CD4-positive, alpha-beta T cell treated with Interleukin-17A for 4 hours (primary cell): ENCODE data around the gene MRC1.
A peak's percentile ranks its signal among the peaks of the same experiment; 100 is the strongest.

Experiments used
- DNase-seq: peaks from one replicate; pipeline ENCODE4 v3.0.0-alpha.2; 2020; ENCODE audit warnings: mixed read lengths

Gene MRC1

DNA sequence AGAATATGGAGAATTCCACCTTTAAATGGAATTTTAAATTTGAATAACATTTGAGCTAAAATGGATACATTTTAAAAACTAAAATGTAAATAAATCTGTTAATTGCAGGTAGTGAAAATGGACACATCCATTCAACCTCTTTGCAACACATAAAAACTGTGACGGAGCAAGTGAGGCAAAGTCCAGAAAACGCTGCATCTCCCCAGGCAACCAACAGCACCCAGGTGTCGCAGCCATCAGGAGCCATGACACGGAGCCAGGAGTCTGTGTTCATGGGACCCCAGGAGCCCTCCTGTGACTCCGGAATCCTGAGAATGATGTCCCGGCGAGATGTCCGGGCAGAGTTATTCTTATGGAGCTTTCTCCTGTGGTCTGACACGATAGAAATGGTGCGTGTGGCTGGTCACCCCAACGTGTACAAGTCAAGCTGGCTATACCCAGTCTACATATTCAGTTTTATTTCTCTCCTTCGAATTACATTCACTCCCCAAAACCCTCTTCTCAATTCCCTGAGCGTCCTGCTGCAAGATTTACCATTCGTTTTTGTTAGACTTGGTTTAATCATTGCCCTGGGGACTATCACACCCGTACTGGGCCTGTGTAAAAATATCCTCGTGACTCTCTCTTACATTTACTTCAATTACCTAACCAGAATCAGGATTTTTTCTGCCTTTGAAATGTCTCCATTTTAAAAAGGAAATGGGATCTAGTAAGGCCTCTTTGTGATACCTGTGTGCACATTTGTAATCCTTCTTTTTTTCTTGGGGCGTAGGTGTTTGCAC lies 13.1 kb upstream of the MRC1 start:
- DNase-seq = no peak

DNA sequence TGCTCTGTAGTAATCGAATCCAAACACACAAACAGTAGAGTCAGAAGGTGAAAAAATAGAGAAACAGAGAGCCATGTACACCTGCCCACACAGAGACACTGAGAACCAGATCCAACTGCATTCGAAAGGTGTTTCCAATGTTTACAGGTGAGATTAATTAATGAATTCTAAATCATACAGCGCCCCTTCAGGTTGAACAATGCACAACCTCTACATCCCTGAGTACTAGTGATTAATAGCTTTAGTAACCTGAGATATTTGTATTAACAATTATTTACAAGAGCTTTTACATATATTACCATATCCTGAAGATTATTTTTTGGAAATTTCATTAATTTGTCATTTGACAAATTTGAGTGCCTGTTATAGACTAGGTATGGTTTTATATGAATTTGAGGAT lies 7.6 kb upstream of the MRC1 start:
- DNase-seq = no peak

DNA sequence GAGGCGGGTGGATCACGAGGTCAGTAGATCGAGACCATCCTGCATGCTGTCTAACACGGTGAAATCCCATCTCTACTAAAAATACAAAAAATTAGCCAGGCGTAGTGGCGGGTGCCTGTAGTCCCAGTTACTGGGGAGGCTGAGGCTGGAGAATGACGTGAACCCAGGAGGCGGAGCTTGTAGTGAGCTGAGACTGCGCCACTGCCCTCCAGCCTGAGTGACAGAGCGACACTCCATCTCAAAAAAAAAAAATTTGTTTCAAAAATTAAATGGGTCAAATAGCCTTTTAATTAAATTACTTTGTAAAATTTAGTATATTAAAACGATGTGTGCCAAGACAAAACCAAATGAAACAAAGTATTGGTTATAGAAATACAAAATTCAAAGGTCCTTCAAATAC lies 6.8 kb upstream of the MRC1 start:
- no peak for DNase-seq

DNA sequence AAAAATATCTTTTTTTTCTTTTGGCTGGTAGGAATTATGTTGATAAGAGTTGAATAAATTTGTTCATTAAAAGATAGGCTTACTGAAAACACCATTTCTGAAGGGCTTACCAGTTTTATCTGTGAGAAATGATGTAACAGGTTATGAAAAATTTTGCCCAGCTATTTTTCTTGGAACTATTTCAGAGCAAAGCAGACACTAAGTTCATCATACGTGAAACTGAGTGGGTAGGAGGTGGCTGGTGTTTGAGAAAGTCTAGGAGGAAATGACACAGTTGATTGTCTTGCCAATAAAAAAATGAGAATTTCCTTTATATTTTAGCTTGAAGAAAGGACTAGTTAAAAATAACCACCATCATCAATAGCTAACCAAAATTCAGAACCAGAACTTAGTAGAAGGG lies 6.2 kb upstream of the MRC1 start:
- no peak for DNase-seq

DNA sequence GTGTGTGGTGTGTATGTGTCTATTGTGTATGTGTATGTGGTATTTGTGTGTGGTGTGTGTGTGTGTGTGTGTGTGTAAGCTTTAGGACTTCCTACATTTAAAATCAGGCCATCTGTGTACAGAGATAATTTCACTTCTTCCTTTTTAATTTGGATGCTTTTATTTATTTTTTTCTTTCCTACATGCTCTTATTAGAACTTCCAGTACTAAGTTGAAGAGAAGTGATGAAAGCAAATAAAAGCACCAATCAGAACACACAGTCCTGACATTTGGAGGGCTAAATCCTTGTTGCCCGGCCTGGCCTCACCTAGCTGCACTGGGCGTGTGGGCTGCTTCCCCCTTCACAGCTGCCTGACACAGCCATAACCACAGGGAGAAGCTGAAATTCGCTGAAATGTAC lies 3.8 kb upstream of the MRC1 start:
- no peak for DNase-seq

DNA sequence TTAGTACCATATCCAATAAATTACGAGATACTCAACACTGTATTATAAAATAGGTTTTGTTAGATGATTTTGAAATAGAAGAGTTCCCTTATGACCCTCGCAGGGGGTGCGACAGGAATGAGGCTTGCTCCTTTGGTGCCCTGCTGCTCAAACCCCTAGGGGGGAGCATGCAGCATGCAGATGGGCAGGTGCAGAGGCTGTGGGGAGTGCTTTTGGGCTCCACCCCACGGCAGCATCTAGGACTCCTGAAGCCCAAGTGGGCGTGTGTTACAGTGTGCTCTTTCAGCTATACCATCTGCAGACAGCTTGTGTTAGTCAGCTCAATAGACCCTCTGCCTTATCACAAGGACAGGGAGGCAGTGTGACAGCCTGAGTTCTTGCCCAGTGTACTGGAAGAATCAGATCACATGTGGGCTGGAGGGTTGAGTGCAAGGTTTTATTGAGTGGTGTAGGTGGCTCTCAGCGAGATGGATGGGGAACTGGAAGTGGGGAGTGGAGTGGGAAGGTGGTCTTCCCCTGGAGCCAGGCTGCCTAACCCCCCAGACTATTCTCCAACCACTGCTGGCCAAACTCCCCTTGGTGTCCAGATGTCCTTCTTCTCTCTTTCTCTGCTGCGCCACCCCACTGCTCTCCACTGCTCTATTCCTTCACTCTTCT lies 3.1 kb upstream of the MRC1 start:
- DNase-seq = peak; percentile 17

DNA sequence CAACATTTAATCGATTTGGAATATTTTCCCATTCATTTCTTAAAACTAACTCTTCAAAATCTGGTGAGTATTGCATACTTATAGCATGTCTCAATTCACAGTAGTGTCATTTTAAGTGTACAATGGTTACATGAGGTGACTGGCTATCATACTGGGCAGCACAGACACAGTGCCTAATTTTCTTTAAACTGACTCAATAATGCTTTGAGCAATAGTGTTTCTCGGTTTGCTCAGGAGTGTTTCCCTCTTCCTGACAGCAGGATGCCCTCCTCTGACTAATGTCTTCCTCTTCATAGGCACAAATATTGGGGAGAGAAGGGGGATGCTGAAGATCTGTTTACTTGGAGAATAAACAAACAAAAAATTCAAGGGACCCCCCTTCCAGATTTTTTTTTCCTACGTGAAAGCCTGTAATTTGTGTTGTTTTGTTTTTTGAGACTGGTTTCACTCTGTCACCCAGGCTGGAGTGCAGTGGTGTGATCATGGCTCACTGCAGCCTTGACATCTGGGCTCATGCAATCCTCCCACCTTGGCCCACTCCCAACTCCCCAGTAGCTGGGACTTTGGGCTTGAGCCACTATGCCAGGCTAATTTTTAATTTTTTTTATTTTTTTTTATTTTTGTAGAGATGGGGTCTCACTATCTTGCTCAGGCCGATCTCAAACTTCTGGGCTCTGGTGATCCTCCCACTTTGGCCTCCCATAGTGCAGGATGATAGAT lies 2.2 kb downstream of the MRC1 start:
- DNase-seq = no peak

DNA sequence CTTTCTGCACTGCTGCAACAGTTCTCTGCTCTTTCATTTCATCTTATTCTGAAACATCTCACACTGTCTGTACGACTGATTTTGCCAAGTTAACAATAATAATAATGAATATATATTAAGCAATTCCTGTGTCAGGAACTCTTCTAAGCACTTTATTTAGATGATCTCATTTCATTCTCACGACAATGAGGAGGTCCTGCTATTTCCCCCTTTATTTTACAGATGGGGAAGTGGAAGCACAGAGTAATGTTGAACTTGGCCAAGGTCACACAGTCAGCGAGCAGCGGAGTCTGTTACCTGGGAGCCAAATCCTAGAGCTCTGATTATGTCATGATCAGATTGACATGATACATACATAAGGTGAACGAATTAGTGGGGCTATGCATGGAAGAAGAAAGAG lies 5.8 kb downstream of the MRC1 start:
- no peak for DNase-seq

DNA sequence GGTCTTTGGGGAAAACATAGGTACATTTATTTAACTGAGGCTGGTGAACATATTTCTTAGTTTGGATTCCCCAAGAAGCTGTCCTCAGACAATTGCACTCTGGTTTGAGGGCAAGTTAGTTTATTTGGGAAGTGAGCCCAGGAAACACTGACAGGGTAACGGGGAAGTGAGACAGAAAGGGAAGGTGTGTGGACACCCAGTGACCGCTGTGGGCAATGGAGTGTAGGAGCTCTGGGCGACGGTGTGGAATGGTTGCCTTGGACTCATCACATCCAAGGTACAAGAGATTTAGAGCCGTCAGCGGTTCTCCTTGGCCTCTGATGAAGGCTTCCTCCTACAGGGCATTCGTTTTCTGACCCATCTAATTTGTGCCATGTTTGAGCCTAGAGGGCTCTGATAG lies 7.1 kb downstream of the MRC1 start:
- no peak for DNase-seq

DNA sequence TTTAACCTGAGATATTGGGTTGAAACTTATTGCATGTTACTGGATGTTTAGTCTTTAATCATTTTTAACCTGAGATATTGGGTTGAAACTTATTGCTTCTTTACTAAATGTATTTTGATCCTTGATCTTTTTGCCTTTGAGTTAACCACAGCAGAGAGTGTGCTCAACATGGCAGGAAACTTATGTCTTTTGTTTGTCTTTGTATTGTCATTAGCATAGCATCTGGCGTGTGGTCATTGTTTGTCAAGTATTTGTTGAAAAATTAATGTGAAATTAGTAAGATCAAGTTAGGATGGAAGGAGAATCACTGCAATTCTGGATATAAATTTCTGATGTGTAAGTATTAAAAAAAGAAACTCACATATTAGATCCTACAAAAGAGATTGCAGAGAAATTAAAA lies 8.2 kb downstream of the MRC1 start:
- DNase-seq = no peak

DNA sequence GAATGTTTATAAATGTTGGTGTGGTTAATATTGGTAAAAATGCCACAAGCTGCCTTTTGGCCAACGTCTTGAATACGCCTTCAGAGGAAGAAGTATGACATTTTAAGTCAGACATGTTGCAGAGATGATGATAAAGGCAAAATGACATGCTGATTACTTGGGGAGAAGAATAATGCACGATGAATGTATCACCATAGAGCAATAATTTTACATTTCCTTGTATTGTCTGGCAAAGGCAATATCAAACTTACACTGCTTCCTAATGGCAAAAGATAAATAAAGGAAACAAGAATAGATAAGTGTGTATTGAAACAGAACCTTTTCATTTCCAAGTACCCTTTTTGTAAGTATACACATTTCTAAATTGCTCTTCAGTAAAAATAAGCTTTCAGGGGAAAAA lies 8.6 kb downstream of the MRC1 start:
- DNase-seq = no peak

DNA sequence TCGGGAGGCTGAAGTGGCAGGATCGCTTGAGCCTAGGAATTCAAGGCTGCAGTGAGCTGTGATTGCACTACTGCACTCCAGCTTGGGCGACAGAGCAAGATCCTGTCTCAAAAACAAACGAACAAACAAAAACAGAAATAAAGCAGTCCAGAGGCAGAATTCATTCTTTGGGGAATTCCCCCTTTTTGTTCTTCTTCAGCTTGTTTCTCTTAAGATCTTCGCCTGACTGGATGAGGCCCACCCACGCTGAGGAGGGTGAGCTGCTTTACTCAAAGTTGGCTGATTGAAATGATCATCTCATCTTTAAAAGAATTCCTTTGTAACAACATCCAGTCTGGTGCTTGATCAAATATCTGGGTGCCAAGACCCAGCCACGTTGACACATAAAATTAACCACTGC lies 10.7 kb downstream of the MRC1 start:
- DNase-seq = no peak

DNA sequence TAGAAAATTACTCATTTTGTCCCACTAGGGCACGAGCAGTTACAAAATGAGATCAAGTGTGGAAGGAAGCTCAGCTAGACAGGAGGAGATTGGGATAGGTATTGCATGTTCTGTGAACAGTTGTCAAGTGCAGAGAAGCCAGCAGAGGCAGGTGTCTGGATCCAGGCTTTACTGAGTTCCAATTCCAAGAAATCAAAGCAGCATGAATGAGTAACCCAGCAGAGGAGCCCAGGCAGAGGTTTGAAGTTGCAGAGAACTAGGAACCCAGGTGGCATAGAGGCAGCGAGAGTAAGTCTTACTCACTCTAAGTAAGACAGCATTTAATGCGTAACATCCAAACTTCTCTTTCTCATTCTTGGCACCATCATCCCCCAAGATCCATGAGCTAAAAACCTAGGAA lies 11.8 kb downstream of the MRC1 start:
- no peak for DNase-seq

DNA sequence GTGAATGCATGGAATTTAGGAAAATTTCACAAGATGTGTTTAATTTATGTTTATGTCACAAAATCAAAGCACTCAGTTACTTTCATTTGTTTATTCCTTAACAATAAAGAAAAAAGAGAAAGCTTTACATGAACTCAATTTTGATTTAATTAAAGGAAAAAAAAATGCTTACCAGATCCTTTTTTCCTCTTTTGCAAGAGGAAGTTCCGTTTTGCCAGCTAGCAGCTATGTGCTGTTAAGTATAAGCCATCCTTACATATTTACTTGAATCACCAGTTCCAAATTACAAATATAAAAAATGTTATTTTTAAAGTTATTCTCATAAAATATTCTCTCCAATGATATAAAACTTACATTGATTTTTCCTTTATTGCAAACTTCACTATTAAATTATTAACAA lies 12.7 kb downstream of the MRC1 start:
- DNase-seq = no peak

DNA sequence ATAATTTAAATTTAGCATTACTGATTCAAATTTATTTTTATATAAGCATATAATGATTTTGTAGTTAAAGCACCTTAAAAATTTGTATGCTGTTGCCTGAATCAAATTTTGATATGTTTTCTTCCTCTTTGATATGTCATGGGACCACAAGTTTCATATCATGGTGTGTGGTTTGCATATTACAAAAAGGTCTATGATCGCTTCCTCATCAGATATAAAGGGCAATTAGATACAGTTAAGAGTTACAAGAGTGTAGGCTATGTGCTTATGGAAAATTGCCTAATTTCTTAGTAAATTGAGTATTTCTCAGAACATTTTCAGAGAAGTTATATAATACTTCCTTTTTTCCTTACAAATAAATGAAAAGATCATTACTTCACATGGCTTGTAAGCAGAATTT lies 22.2 kb downstream of the MRC1 start:
- no peak for DNase-seq

DNA sequence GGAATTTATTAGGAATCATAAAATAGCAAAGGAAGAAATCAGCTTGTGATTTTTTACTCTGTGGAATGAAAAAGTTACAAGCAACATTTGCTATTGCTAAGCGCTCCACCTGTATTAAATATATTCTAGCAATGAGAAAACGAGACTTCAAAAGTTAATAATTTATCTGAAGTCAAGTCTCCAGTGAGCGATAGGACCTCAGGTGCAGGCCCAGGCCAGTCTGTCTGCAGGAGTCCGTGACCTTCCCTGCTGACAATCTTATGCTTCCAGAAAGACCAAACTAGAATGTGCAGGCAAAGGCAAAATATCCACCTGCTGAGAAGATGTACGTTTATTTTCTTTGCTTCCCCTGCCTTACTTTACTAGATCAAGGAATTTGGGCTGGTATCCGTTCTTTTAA lies 22.7 kb downstream of the MRC1 start:
- DNase-seq = no peak

DNA sequence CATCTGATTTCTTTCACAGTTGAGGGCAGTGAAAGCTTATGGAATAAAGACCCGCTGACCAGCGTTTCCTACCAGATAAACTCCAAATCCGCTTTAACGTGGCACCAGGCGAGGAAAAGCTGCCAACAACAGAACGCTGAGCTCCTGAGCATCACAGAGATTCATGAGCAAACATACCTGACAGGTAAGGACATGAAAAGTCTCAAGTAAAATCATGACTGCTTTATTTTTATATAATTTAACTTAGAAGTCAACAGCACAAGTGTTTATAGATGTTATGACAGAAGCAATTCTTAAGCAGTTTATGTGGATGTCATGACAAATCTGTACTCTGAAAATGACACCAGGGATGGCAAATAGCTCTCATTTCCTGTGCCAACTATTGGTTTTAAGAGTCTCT lies 24.5 kb downstream of the MRC1 start:
- no peak for DNase-seq

DNA sequence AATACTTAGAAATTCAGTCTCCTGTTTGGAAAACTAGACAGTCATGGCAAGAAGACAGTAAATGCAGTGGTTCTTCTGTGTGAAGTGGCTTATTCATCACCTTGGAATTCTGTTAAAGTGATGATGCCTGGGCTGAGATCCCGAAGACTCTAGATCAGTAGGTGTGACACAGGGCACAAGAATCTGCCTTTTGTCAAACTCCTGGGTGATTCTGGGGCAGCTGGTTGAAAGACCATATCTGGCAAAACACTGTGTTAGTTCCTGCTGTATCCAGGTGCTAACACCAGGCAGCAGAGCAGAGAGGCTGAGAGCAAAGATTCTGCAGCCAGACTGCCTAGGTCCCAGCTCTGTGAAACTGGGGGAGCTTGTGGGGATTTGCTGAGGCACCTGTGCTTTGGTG lies 26.5 kb downstream of the MRC1 start:
- no peak for DNase-seq

DNA sequence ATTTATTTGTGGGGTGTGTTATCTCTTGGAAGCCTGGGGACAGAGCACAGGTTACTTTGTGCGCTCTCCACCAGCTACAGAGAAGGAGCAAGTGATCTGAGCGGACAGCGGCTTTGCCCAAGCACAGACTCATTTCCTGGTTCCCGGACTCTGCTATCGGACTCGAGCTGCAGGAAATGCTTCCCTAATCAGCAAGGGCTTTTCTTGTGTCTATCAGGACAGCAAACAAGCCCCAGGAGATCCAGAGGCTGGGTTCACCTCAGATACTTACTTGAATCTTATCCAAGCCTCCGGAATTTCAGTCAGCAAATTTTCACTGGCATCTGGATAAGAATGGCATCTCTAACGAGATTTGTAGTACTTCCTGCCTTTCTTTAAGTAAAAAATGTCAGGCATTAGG lies 27.8 kb downstream of the MRC1 start:
- DNase-seq = no peak

DNA sequence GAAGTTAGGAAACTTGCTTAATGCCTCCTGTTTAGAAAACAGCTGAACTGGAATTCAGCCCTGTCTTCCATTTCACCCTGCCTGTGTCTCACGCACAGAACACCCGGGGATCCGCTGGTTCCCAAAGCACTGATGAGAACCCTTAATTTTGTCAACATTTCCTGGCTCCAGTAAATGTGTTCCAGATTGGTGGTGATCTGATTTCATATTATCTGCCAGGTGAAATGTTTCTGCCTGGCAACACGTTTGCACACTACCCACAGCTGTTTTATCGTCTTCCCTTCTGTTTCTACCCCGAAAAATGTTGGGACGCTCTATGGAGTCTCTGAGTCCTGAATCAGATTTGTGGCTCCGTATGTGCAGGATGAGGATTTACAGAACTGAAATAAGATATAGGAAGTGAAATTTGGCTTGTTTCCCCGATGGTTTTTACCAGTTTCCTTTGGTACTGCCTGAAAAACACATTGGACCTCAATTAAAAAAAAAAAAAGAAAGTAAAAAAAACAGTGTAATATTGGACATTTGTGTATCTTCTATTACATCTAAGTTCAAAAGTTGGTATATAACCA lies 29.0 kb downstream of the MRC1 start:
- no peak for DNase-seq

DNA sequence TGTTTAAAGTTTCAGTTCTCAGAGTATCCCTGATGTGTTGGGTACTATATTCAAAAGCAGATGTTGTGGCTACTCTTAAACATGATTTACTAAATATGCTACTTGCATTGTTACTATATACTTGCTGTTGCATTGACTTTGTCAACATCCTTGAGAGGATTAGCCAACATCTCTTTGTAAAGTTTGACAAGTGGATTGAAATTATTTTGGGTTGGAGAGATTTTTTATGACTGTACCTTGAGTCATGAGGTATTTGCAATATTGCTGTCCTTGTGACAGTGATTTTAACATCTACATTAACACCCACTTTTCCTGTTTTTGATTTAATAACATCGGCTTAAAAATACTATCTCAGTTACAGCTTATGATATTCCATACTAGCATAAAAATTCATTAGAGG lies 31.9 kb downstream of the MRC1 start:
- DNase-seq = no peak

DNA sequence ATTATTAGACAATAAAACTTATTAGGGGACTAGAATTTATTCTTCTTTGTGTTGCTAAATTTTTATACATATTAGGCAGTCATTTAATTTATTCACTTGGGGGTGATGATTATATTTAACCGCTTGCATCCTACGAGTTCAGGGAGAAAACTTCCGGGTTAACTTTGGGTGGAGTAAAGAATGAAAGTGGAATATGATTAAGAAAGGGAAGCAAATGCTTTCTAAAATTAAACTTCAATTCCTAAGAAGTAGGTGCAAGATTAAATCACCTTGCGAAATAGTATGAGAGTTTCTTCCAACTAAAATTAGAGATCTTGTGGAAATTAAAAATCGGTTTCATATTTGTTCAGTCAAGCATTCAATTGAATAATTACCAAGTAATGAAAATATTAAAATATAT lies 33.5 kb downstream of the MRC1 start:
- no peak for DNase-seq

DNA sequence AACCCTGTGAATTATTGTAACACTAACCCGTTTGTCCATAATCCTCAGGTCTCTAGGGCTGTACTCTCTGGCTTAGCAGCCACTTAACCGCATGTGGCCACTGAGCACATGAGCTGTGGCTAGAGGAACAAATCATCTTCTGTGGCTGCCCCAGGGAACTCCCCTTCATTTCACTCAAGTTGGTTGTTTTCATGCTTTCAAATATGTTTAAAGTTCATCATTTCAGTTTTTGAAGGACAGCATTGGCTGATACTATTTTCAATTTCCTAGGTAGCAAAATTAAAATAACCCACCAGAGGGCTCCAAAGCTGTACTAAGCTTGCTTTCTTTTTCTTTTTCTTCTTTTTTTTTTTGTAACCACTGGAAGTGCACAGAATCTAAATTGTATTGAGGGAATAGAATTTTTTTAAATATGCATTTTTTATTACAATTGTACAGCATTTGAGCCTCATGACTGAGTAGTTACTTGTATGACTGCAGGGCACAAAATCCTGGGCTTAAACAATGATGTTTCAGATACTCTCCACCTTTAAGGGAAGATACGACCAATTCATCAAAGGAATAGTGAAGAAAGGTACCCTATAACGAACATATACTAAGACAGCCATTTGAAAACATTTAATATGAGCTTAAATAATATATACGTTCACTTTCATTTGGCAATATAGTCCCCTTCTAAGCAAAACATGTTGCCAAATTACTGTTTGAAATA lies 38.6 kb downstream of the MRC1 start:
- DNase-seq = no peak
